NCI-H510A (cell line): ENCODE measurements around the gene XIRP1.
"Not testable (repeated sequence)": the region's sequence is repeated elsewhere in the genome, so short reads cannot be mapped to it uniquely, and the experiment has no call there.

ENCODE experiments used
- DNase-seq: peaks from one replicate; lab custom pipeline; 2025; lab: John Stamatoyannopoulos, UW

Gene XIRP1, protein sequence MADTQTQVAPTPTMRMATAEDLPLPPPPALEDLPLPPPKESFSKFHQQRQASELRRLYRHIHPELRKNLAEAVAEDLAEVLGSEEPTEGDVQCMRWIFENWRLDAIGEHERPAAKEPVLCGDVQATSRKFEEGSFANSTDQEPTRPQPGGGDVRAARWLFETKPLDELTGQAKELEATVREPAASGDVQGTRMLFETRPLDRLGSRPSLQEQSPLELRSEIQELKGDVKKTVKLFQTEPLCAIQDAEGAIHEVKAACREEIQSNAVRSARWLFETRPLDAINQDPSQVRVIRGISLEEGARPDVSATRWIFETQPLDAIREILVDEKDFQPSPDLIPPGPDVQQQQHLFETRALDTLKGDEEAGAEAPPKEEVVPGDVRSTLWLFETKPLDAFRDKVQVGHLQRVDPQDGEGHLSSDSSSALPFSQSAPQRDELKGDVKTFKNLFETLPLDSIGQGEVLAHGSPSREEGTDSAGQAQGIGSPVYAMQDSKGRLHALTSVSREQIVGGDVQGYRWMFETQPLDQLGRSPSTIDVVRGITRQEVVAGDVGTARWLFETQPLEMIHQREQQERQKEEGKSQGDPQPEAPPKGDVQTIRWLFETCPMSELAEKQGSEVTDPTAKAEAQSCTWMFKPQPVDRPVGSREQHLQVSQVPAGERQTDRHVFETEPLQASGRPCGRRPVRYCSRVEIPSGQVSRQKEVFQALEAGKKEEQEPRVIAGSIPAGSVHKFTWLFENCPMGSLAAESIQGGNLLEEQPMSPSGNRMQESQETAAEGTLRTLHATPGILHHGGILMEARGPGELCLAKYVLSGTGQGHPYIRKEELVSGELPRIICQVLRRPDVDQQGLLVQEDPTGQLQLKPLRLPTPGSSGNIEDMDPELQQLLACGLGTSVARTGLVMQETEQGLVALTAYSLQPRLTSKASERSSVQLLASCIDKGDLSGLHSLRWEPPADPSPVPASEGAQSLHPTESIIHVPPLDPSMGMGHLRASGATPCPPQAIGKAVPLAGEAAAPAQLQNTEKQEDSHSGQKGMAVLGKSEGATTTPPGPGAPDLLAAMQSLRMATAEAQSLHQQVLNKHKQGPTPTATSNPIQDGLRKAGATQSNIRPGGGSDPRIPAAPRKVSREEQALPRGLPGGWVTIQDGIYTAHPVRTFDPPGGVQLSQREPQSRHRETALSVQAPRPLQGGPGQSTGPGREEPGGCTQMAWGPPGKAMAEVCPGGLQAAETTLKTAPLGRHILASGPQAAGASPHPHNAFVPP (N-terminal part only)

DNA sequence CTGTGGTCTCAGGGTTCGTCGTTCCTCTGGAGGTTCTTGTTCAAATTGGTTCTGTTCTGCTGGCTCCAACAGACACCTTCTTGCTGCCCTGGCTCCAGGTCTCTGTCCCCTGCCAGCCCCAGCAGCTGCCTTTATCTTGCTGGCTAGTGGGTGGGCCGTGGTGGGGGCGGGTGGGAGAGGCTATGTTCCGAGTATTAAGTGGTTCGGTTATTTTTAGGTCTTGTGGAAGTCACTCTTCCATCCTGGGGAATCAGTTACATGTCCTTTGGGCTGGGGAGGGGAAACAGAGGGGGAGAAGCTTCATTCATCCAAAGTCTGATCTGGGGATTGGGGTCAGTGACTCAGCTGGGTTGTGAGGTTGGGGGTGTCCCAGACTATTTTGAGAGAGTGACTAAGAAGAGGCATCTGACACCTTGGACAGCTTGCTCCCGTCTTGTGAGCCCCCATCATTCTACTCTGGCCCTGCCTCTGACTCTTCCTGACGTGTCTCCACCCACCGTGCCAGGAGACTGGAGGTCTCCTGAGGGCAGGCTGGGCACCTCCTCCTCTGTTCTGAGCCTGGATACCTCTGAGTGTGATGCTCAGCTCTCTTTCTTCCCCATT lies at the start of gene XIRP1:
Gene XIRP1 (minus strand): TSS at position 106 of the 603 bp plus-strand sequence. CDS start 3,150 bp downstream, outside the sequence.
- no peak for DNase-seq

DNA sequence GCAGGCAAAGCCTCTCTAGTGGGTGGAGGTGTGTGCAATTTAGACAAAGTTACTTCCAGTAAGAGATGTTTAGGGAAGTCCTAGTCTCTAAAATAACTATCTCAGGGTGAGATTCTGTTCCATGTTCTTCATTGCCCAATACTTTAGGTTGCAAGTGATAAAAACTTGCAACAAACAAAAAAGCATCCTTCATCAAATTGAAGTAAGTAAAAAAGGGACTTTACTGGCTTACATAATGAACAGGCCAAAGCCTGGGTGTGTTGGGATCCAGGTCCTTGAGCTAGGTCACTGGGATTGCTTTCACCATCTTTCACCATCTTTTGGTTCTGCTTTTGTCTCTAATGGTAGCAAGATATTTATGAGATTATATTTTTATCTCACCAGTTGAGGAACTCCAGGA lies 49.2 kb upstream of the XIRP1 start:
- no peak for DNase-seq

DNA sequence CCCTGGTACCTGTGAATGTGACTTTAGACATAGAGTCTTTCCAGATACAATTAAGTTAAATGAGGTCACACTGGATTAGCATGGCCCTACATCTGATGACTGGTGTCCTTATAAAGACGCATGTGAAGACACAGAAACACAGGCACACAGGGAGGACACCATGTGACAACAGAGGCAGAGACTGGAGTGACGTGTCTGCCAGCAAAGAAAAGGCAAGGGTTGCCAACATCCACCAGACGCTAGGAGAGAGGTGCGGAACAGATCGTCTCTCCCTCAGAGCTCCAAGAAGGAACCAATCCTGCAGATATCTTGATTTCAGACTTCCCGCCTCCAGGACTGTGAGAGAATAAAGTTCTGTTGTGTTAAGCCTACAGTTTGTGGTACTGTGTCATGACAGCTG lies 44.6 kb upstream of the XIRP1 start:
- no peak for DNase-seq

DNA sequence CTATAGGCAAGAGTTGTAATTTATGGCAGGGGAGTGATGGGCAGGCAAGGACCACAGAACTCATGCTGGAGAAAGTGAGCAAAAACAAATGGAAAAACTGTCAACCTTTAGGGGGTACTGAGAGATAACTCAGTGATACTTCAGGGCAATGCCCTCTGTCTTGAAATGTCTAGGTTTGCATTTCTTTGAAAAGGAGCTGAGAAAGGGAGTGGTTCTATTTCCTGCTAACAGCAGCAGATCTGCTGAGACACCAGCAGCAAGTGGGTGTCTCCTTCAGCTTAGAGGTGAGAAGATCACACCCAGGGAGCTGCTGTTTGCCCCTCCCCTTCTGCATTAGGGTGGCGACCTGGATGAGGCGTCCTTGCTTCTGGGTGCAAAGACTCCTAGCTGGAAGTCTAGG lies 42.3 kb upstream of the XIRP1 start:
- no peak for DNase-seq

DNA sequence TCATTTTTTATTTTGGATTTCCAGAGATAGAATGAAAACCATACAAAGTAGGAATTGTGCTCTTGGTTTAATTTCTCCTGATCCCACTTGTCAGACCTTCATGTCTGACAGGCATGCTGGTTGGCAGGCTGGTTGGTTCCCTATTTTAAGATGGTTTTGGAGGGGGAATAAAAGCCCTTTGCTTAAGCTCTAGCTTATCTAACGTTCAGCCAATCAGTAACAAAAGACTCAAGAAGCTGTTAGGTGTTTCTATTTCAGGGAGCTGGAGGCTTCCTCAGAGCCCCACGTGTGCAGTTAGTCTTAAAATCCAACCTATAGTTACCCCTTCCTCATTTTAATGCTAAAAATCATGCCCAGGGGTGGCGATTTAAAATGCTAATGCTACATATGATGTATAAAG lies 40.5 kb upstream of the XIRP1 start:
- DNase-seq = no peak

DNA sequence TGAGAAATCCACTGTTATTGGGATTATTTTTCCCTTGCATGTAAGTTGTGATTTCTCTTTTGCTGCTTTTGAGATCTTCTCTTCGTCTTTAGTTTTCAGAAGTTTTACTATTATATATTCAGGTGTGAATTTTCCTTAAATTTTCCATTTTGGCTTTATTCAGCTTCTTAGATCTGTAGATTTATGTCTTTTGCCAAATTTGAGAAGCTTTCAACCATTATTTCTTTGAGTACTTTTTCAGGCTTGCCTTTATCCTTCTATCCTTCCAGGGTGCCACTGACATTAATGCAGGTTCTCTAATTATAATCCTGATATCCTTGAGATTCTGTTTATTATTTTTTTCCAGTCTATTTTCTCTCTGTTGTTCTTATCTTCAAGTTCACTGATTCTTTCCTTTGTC lies 38.1 kb upstream of the XIRP1 start:
- DNase-seq = no peak

DNA sequence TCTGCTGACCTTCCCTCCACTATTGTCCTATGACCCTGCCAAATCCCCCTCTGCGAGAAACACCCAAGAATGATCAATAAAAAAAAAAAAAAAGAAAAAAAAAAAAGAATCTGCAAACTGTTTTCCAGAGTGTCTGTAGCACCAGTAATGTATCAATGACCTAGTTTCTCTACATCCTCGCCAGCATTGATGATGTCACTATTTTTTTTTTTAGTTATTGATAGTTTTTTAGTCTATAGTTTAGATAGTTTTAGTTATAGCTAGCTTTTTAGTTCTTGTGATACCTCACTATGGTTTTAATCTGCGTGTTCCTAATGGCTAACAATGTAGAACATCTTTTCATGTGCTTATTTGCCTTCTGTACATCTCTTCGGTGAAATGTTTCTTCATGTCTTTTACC lies 36.1 kb upstream of the XIRP1 start:
- DNase-seq = no peak

DNA sequence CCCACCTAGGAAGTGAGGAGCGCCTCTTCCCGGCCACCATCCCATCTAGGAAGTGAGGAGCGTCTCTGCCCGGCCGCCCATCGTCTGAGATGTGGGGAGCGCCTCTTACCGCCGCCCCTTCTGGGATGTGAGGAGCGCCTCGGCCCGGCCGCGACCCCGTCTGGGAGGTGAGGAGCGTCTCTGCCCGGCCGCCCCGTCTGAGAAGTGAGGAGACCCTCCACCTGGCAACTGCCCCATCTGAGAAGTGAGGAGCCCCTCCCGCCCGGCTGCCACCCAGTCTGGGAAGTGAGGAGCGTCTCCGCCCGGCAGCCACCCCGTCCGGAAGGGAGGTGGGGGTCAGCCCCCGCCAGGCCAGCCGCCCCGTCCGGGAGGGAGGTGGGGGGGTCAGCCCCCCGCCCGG lies 35.2 kb upstream of the XIRP1 start:
- DNase-seq = not testable (repeated sequence)

DNA sequence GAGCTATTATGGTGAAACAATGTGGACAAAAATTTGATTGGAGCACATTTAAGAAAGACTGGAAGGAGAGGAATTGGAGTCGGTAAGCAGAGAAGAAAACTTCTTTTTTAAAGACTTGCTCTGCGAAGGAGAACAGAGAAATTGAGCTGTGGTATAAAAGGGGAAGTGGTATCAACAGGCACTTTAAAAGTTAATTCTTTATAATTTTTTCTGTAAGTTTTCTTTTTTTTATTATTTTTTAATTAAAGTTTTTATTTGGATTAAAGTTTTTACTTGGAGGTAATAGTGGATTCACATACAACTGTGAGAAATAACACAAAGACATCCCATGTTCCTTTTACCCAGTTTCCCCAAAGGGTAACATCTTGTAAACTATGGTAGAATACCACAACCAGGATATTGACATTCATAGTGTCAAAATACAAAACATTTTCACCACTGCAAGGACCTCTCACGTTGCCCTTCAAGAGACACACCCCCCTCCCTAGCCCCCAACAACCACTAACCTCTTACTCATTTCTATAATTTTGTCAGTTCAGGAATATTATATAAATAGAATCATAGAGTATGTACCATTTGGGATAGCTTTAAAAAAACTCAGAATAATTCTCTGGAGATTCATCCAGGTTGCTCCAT lies 33.8 kb upstream of the XIRP1 start:
- DNase-seq = no peak

DNA sequence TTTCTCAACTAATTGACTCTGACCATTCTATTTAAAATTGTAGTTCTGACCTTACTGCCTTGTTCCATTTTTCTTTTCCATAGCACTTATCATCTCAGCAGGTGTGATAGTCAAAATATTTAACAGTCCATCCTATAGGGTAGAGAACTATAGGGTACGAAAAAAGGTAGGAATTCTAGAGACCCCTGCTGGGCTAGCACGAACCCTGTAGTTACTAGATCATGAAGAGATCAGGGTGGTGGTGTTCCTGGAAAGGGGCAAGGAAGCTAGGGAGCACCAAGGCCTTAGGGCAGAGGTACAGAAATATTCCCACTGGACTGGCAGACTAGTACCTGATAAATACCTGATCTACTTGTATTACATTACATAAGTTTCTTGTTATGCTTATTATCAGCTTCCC lies 31.9 kb upstream of the XIRP1 start:
- no peak for DNase-seq

DNA sequence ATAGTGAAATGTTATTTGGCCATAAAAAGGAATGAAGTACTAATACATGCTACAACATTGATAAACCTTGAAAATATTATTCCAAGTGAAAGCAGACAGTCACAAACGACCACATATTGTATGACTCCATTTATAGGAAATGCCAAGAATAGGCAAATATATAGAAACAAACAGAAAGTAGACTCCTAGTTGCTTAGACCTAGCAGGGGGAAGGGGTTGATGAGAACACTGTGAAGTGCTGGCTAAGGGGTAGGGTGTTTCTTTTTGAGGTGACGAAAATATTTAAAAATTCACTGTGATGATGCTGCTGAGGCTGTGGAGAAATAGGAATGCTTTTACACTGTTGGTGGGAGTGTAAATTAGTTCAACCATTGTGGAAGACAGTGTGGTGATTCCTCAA lies 30.5 kb upstream of the XIRP1 start:
- no peak for DNase-seq

DNA sequence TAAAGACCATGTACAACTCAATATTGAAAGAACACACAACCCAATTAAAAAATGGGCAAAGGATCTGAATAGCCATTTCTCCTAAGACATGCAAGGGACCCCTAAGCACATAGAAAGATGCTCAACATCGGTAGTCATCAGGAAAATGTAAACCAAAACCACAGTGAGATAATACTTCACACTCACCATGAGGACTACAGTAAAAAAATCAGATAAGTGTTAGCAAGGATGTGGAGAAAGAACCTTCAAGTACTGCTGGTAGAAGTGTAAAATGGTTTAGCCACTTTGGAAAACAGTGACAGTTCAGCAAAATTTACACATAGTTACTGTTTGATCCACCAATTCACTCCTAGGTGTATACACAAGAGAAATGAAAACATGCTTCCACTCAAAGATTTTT lies 30.1 kb upstream of the XIRP1 start:
- no peak for DNase-seq

DNA sequence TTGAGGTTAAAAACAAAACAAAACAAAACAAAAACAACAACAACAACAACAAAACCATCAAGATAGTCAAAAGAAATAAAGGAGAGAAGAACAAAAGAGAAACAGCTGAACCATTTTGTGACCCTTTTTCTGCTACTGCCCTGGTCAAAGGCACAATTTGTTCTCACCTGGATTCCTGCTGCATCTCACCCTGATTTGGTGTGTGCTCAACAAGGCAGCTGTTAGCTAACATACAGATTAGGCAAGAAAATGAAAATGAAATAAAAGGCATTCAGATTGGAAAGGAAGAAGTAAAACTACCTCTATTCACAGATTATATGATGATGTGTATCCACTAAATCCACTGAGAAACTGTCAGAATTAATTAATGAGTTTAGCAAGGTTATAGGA lies 28.7 kb upstream of the XIRP1 start:
- DNase-seq = no peak

DNA sequence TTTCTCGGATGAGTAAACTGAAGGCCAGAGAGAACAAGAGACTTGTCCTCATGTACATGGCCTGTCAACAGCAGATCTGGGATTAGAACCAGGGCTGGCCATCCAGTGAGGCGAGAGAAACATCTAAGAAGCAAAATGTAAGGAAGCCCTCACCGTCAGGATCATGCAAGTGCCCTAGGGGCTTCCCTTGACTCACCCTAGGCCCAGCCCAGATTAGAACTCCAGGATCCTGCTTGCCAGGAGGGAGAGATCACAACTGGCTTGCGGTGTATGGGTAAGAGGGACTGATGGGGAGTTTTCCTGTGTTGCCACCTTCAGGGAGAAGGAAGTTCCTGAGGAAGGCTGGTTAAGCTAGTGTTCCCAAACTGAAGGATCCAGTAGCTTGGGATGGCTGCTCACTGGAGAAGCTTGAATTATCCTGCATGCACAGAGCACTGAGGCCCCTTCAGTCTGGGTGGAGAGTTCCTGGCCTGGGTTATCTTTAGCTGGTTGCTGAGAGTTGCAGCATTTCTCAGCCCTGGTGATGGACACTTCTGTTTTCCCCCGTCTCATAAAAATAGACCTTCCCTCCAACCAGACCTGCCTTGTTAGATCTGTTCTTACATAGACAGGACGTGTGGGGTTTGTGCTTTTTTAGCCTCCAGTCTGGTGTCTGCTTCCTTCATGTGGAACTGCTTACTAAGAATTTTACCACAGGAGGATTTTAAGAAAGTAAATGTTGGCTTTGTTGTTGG lies 28.2 kb upstream of the XIRP1 start:
- no peak for DNase-seq

DNA sequence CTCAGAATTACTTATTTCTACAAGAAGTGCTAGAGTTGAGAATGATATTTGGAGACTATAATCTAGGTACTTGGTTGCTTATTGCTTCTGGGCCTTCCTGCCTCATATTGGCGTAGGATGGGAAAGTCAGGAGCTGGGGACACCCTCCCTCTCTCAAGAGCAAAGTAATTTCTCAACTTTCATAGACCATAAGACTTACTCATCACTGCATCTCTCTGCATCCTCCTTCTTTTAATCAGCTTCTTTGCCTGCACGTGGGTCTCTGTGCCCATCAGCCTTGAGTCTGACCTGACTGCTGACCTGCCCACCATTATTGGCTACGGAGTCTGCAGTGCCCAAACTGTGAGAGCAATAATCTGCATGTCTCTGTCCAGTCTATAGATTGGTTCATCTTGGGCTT lies 27.3 kb upstream of the XIRP1 start:
- no peak for DNase-seq

DNA sequence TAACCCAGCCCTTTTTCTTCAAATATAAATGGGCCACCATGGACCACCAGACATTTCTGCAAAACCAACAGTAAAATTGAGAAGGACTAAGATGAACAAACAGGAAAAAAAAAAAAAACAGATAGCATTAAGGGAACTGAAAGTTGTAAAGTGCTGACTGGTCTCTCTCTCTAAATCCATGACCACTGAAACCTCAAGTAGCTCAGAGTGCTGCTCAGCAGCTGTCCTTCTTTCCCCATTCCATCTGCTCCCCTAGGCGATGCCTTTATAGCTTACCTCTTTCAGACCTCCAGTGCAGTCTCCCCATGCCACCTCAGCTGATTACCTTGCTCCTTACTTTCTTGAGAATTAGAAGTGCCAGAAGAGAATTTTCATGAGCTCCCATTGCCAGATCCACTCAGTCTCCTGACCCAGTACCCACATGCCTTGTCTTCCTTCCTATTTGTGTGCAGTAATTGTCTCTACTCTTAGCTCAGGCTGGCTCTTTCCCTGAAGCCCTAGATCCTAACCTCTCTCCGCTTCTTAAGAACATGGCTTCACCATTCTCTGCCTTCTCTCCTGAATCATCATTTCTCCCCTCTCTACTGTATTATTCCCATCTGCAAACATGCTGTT lies 23.9 kb upstream of the XIRP1 start:
- DNase-seq = peak; percentile 10

DNA sequence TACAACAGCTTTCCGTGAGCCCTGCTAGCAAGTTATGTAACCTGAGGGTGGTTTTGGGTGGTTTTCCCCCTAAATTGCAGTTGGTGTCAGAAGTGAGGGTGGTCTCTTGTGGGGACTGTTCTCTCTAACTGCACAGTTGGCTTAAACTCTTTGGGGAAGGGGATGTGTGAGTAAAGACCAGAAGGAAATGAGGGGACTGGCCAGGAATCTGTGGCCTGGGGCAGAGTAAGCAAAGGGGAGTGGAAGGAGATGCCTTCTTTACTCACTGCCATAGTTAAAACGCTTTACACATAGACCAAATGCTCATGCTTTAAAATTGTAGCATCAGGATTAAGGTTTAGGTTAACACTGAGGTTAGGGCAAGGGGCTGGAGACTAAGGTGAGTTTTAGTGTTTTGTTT lies 21.2 kb upstream of the XIRP1 start:
- DNase-seq = no peak

DNA sequence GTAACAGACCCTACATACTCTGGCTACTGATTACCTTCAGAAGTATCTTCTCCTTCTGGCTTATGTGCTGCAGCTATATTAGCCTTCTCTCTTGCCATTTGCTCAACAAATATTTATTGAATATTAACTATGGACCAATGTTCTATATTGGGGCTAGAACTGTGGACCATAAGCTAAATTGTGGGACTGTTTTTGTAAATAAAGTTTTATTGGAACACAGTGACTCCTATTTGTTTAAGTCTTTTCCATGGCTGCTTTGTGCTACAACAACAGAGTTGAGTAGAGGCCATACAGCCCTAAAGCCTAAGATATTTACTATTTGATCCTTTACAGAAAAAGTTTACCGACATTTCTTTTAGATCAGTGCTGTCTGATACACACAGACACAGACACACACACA lies 20.3 kb upstream of the XIRP1 start:
- no peak for DNase-seq

DNA sequence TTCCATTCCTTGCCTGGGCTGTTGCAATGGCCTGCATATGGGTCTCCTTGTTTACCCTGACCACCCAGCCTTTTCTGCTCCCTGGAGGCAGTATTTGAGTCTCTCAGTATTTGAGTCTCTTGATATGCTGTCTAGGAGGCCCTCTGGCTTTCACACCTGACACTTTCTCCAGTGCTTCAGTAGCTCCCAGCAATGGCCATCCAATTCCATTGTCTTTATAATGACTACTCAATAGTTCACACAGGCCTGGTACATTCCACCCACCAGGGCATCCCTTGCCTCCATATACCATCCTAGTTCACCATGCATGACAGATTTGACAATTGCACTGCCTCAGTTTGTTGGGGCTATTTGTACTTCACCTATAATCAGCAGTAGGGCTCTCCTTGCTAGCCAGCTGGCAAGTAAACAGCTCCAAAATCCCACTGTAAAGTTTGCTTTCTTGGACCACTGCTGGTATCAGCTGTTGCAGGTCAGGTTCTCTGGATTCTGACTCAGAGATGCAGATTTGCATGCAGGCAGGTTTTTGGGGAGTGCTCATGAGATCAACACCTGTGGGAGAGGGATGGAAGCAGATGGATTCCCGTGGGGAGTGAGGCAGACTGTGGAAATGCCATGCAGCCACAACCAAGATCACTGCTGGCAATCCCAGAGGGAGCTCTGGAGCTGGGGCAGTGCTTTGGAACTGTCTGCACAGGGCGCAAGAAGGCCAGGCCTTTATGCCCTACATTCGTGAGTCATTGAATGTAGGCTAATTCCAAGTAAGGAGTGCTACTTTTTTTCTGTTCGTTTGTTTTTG lies 19.1 kb upstream of the XIRP1 start:
- DNase-seq = no peak

DNA sequence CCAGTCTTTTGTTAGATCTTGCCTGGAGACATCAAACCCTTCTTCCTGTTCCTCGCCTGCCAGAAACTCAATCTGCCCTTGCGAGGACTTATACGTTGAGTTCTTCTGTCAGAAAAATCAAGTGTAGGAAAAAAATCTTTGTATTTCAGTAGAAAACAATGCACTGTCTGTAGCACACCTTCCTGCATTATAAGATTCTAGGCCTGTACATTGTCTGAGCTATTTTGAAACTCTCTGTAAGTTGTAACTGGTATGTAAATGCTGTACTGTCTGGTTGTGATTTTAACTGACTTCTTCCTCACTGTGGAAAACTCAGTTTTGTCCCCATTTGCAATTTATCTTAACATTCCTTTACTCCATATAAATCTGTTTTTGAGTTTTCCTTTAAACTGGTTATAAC lies 17.7 kb upstream of the XIRP1 start:
- no peak for DNase-seq
